HG02623 (cell line): ENCODE data around the gene CD79A.

Experiments used
- ATAC-seq: cut with Tn5 transposase; IDR thresholded peaks from one replicate; pipeline ENCODE4 v1.9.1; 2021; ENCODE audit warnings: moderate library complexity; ENCODE audit not compliant: unreplicated experiment

Gene CD79A

DNA sequence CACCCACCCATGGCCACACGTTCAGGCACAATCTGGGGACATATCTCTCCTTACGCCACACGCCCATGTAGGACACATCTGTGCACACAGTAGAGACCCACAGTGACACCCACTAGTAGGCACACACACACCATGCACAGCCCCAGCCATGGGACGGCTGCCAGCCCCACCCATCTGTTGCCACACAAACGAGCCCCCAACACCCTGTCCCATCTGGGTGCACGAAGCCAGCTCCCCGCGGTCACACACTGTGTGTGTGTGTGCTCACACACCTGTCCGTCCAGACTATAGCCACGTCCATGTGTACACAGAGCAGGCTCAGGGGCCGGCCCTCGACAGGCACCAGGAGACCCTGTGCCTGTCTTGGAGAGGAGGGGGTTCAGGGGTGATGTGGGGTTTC, 40.6 kb downstream of the CD79A start:
- ATAC-seq: no peak

DNA sequence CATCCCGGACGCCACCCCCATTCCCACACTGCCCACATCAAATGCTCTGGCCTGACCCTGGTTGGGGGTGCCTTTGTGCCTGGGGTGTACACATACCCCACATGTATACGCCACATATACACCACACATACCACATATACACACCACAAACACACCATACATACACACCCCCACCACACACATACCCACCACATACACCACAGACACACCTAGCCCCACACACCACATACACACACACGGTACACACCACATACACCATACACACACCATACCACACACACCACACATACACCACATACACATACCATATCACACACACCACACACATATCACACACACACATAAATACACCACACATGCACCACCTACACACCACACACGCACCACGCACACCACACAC, 41.0 kb downstream of the CD79A start:
- no peak for ATAC-seq

- no peak for ATAC-seq
These were observed 41.7 kb downstream of the CD79A start for GRCh38 chr19:41918653-41919244.

GRCh38 chr19:41919948-41920712, 43.1 kb downstream of the CD79A start:
- ATAC-seq: no peak

DNA sequence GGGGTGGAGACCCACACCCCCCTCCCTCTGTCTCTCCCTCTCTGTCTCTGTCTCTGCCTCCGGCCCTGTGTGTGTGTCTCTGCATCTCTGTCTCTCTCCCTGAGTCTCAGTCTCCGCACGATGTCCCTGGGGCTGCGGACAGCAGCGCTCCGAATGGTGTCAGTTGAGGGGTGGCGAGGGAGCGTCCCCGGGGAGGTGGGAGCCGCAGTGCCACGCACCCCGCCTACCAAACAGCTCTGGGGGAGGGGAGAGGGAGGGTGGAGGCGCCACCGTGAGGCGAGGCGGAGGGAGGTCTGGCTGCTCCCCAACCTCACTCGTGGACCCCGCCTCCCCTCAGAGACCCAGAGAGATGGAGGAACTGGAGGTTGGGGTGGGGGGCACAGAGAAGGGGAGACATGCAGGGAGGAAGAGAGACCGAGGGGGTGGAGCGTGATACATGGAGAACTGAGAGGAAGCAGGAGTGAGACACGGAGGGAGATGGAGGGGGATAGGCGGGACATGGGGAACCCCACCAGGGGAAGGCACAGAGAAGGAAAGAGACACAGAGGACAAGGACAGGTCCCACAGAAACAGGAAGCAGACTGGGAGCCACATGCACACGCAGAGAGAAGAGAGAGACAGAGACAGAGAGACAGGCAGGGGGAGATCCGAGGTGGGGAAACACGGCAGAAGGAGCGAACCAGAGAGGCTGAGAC, 44.0 kb downstream of the CD79A start:
- no peak for ATAC-seq

DNA sequence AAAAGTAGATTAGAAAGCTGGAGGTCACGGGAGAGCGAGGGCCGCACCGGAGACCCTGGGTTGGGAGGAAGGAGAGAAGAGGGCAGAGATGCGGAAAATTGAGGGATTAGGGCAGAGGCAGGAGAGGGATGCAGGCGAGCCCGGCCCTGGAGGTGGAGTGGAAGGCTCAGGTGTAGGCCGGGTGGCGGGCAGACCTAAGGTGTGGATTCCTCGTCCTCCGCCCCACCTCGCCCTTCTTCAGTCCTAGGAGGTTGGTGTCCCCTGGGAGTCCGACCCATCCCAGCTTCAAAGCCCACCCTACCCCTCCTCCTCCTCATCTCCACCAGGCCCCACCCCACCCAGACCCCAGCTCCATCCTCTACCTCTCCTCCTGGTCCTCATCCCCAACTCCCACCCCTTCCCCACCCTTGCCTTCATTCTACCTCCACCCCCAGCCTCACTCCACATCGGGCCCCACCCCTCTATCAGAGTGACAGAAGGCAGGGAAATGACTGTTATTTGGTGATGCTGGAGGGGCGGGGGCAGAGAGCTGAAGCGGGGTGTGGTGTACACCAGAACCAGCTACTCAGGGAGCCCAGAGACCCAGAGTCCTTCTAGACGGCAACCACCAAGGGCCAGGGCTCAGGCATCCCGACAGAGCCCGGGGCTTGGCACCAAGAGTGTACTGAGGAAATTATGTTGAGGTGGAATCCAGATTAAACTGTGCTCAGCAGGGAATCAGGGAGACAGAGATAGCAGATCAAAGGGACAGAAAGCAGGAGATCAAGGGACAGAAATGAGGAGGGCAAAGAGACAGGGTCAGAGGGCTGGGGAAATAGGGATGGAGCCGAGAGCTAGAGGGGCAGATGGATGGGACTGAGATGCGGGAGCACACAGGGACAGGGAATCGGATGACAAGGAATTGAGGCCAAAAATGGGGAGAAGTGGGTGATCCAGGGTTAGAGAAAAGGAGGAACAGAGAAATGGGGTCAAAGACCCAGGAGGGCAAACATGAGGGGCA, 44.8 kb downstream of the CD79A start:
- ATAC-seq: no peak

GRCh38 chr19:41922585-41922984, 45.5 kb downstream of the CD79A start:
- ATAC-seq: no peak

- no peak for ATAC-seq
These were observed 46.1 kb downstream of the CD79A start for GRCh38 chr19:41923045-41923788.

- no peak for ATAC-seq
These were observed 47.4 kb downstream of the CD79A start for GRCh38 chr19:41924151-41925145.

- ATAC-seq: no peak
These were observed 48.3 kb downstream of the CD79A start for GRCh38 chr19:41925208-41926003.

GRCh38 chr19:41926028-41926762, 49.1 kb downstream of the CD79A start:
- no peak for ATAC-seq

DNA sequence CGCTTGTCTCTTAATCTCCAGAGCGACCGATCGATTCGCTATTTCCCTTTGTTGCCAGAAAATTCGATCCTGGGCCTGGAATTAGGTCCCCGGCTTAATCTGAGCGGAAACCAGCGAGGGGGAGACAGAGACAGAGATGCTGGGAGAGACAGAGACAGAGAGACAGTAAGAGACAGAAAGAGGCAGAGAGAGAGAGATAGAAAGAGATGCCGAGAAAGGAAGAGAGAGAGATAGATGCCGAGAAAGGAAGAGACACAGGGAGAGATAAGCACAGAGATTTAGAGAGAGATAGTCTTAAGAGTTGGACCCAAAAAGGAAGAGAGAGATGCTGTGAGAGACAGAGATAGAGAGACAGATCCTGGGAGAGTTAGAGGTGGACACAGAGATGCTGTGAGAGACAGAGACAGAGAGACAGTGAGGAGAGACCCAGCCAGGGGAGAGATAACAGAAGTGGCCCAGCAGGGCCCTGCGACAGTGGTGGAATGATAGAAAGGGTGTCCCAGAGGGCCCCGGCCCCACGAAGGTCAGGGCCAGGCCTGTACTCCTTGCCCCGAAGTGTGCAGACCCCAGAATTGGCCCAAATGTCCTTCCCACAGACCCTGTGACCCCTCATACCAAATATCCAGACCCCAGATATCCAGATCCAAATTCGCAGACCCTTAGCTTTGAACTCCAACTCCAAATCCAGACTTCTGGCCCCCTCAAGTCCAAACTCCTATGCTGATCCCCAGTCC, 49.9 kb downstream of the CD79A start:
- ATAC-seq: no peak

DNA sequence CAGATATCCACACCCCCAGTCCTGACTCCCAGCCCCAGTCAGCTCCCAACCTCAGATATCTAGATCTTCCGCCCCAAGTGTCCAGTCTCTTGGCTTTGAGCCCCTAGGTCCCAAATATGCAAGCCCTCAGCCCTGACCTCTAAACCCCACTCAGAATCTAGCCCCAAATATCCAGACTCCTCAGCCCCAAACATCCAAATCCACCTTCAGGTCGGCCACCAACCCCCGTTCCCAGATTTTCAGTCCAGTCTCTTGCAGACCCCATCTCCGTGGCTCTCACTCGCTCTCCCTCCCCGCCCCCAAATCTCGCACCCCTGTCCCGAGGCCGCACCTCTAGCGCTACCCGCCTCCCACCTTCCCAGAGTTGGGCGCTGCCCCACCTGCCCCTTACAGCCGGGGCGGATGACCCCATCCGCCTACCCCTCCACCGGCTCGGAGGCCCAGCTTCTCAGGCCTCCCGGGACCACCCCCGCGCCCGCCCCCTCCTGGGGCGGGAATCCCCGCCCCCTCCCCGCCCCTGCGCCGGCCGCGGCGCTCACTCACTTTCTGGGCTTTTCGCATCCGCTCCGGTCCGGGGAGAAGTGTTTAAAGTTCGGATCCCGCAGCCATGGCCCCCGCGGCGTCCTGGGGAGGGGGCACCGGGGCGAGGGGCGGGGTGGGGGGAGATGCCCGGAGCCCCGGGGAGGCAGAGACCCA, 50.6 kb downstream of the CD79A start:
- ATAC-seq: no peak

DNA sequence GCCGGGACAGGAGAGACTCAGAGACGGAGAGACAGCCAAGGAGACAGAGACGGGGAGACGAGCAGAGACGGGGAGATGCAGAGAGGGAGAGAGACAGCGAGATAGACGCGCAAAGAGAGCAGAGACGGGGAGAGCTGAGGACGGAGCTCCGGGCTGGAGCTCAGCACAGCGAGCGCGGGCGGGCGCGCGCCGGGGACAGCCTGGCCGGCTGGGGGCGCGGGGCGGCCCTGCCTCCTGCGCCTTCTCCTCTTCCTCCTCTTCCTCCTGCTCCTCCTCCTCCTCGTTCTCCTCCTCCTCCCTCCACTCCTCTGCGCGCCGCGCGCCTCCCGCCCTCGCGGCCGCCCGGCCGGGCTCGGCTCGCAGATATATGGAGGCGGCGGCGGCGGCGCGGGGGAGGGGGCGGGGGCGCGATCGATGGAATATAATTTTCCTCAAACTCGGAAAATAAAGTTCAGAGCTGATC, 51.2 kb downstream of the CD79A start, which contains the start of gene ERFL:
ERFL (minus strand) TSS at position 229 of the 463 bp plus-strand sequence. CDS start 15,530 bp downstream, outside the sequence.
- ATAC-seq: no peak

DNA sequence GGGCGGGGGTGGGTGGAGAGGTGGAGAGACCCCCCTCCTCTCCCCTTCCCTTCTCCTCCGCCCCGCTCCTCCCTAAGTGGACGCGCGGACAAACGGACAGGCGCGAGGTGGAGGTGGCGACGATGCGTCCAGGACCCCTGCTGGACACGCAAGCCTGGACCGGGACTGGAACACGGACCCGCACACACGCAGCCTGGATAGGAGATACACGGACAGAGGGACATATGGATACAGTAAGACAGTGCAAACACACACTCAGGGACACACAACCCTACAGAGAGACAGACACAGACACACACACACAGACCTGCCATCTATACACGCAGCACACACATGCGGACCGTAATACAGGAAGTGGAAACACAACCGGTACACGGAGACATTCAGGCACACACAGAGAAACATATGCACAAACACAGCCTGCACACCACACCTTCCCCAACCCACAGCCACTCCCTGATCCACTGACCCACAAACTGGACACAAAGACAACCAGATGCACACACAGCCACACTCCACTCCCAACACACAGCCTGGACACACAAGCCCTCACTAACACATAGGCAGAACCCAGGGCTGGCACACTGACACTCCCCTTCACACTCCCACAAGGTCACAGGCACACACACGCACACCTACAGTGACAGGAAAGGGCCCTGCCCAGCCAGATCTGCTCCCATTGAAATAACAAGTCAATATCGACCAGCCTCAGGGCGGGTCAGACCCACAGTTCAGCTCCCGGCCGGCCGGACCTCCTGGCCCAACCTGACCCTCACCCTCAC, 51.9 kb downstream of the CD79A start:
- no peak for ATAC-seq
